AG04450 (cell line): Measurements from ENCODE around the gene FXYD5. TPM values are rescaled to one million over a fixed set of nuclear protein-coding genes. Genes with fewer than 3 reads are reported as not detected.

Experiments
- CTCF ChIA-PET: fragments of 300-600, 350-600 bp; formaldehyde crosslinking; extraction: SDS; loops from one replicate; lab custom pipeline; 2022; ENCODE audit warnings: antibody characterized with exemption, inconsistent platforms; lab: Charles Lee
- POLR2A ChIA-PET: fragments of 350-600 bp; formaldehyde crosslinking; extraction: SDS; loops from one replicate; lab custom pipeline; 2021; ENCODE audit warnings: antibody characterized with exemption, inconsistent platforms; lab: Yijun Ruan, JAX
- DNase-seq: peaks from one replicate; pipeline ENCODE4 v3.0.0-alpha.2; 2011; ENCODE audit warnings: low read depth, low spot score
- H3K27ac ChIP-seq: one replicate; pipeline ENCODE4 v1.5.1; 2012; ENCODE audit warnings: low read depth, low read length, control low read depth
- H3K27me3 ChIP-seq: one replicate; pipeline ENCODE4 v1.6.0; 2012; ENCODE audit warnings: low read length; ENCODE audit not compliant: control insufficient read depth, insufficient read depth
- H3K4me3 ChIP-seq: 2 replicates; pipeline ENCODE4 v1.5.1; 2011; ENCODE audit warnings: mild to moderate bottlenecking, low read depth, low read length, control low read depth
- H3K9me3 ChIP-seq: 2 replicates; pipeline ENCODE4 v1.5.1; 2012; ENCODE audit warnings: low read length; ENCODE audit not compliant: control insufficient read depth, insufficient read depth
- CTCF ChIP-seq: IDR thresholded peaks from 2 replicates; pipeline ENCODE4 v1.5.1; 2011; ENCODE audit warnings: low read depth, low read length, control low read depth, inconsistent platforms
- polyA plus RNA-seq: library from polyadenylated mRNA; depleted of rRNA; stranded (reverse); fragments of >200 nt; gene quantifications from 2 replicates; pipeline ENCODE4 v1.2.3, GENCODE V29; 2011

The FXYD5 gene
- polyA plus RNA-seq, 1 experiment: 80.3 TPM

- ChIA-PET CTCF (no interaction called here), POLR2A (no interaction called here)
- DNase-seq: no peak
- no peak overlapping the region for H3K27ac ChIP-seq
- no peak for TF ChIP-seq CTCF
- peaks cover 3% of the 10 kb centered on the region for H3K27me3 ChIP-seq
- H3K9me3 ChIP-seq: no peaks in the 10 kb centered on the region
- no peak overlapping the region for H3K4me3 ChIP-seq
Measured at GRCh38 chr19:35205733-35206323, 51.3 kb downstream of the FXYD5 start.

- DNase-seq: no peak
- Histone ChIP-seq H3K9me3 (no peaks in the 10 kb centered on the region), H3K27me3 (peaks cover 3% of the 10 kb centered on the region), H3K4me3 (no peak overlapping the region), H3K27ac (no peak overlapping the region)
- ChIA-PET CTCF (no interaction called here), POLR2A (no interaction called here)
- TF ChIP-seq CTCF: no peak
Measured at GRCh38 chr19:35206379-35206778, 51.8 kb downstream of the FXYD5 start.

- TF ChIP-seq CTCF: no peak
- H3K9me3 ChIP-seq: no peaks in the 10 kb centered on the region
- ChIA-PET POLR2A (no interaction called here), CTCF (interaction anchor here (0.6 kb wide), 1 partner anchor 740 kb away, joined by 4 read pairs; no protein-coding TSS in a partner anchor)
- DNase-seq: no peak
- no peak overlapping the region for H3K27ac ChIP-seq
- no peak overlapping the region for H3K4me3 ChIP-seq
- peaks cover 3% of the 10 kb centered on the region for H3K27me3 ChIP-seq
Measured at GRCh38 chr19:35206855-35207254, 52.3 kb downstream of the FXYD5 start.

GRCh38 chr19:35207391-35207871, 52.9 kb downstream of the FXYD5 start:
- no peak for DNase-seq
- POLR2A ChIA-PET: no interaction called here
- TF ChIP-seq CTCF: no peak
- Histone ChIP-seq H3K4me3 (no peak overlapping the region), H3K27me3 (peaks cover 3% of the 10 kb centered on the region), H3K27ac (no peak overlapping the region), H3K9me3 (no peaks in the 10 kb centered on the region)
- CTCF ChIA-PET: interaction anchor here (0.6 kb wide), 1 partner anchor 740 kb away, joined by 4 read pairs; no protein-coding TSS in a partner anchor

GRCh38 chr19:35208121-35208520, 53.6 kb downstream of the FXYD5 start:
- CTCF ChIA-PET: no interaction called here
- no peak for DNase-seq
- H3K9me3 ChIP-seq: no peaks in the 10 kb centered on the region
- H3K27me3 ChIP-seq: peaks cover 3% of the 10 kb centered on the region
- TF ChIP-seq CTCF: no peak
- POLR2A ChIA-PET: no interaction called here
- H3K4me3 ChIP-seq: no peak overlapping the region
- no peak overlapping the region for H3K27ac ChIP-seq
